HEK293 (cell line): ENCODE measurements around the gene KLHL35.

Experiments
- CTCF ChIA-PET: fragments of 350-600 bp; formaldehyde crosslinking; extraction: SDS; loops from one replicate; lab custom pipeline; 2021; ENCODE audit warnings: antibody characterized with exemption; lab: Yijun Ruan, JAX
- POLR2A ChIA-PET: fragments of 300-600 bp; formaldehyde crosslinking; extraction: SDS; loops from one replicate; lab custom pipeline; 2020; ENCODE audit warnings: antibody characterized with exemption, inconsistent platforms; lab: Yijun Ruan, JAX
- H3K27ac ChIP-seq: fragments of 200-500 bp; sonication (Bioruptor generic); 2 replicates; pipeline ENCODE4 v1.5.1; 2014; ENCODE audit warnings: low read depth, low read length, control low read depth, inconsistent platforms; ENCODE audit errors: extremely low read depth
- H3K36me3 ChIP-seq, 2 experiments: fragments of 200-500 bp in 1 of 2; sonication (Bioruptor generic) in 1 of 2; 1 replicate in 1 of 2; 2 replicates in 1 of 2; pipeline ENCODE4 v1.5.1; 2014 to 2017; ENCODE audit warnings: inconsistent platforms in 2 of 2, low read length in 2 of 2; ENCODE audit not compliant: control insufficient read depth in 2 of 2, insufficient read depth in 1 of 2
- H3K4me1 ChIP-seq: fragments of 200-500 bp; sonication (Bioruptor generic); 2 replicates; pipeline ENCODE4 v1.5.1; 2014; ENCODE audit warnings: mild to moderate bottlenecking, low read length, inconsistent platforms; ENCODE audit not compliant: control insufficient read depth, insufficient read depth
- H3K4me3 ChIP-seq: 2 replicates; pipeline ENCODE4 v1.5.1; 2011; ENCODE audit warnings: low read depth, mild to moderate bottlenecking, control low read depth, low read length, moderate library complexity
- H3K9me3 ChIP-seq: fragments of 200-500 bp; sonication (Bioruptor generic); 2 replicates; pipeline ENCODE4 v1.5.1; 2014; ENCODE audit warnings: low read depth, low read length, inconsistent platforms; ENCODE audit not compliant: control insufficient read depth, insufficient read depth
- GLIS1 ChIP-seq: fragments of 450-650 bp; formaldehyde crosslinking; IDR thresholded peaks from 2 replicates; pipeline ENCODE4 v1.5.1; 2016; ENCODE audit warnings: missing biosample characterization, missing genetic modification characterization
- PRDM2 ChIP-seq: fragments of 450-650 bp; formaldehyde crosslinking; IDR thresholded peaks from 2 replicates; pipeline ENCODE4 v1.5.1; 2016; ENCODE audit warnings: missing biosample characterization, missing genetic modification characterization, borderline replicate concordance
- SCRT2 ChIP-seq: fragments of 450-650 bp; formaldehyde crosslinking; IDR thresholded peaks from 2 replicates; pipeline ENCODE4 v1.5.1; 2016; ENCODE audit warnings: missing biosample characterization, missing genetic modification characterization
- SETDB1 ChIP-seq: IDR thresholded peaks from one replicate; pipeline ENCODE4 v1.6.1; 2017; ENCODE audit warnings: mild to moderate bottlenecking, low read length, moderate library complexity, mixed read lengths; ENCODE audit not compliant: insufficient read length
- SP3 ChIP-seq: fragments of 450-650 bp; formaldehyde crosslinking; IDR thresholded peaks from 2 replicates; pipeline ENCODE4 v1.5.1; 2016; ENCODE audit warnings: missing biosample characterization, missing genetic modification characterization
- WT1 ChIP-seq: fragments of 450-650 bp; formaldehyde crosslinking; IDR thresholded peaks from 2 replicates; pipeline ENCODE4 v1.5.1; 2016; ENCODE audit warnings: missing biosample characterization, missing genetic modification characterization
- ZBTB10 ChIP-seq: fragments of 450-650 bp; formaldehyde crosslinking; IDR thresholded peaks from 2 replicates; pipeline ENCODE4 v1.5.1; 2016; ENCODE audit warnings: missing biosample characterization, missing genetic modification characterization
- ZFP69B ChIP-seq: fragments of 450-650 bp; formaldehyde crosslinking; IDR thresholded peaks from 2 replicates; pipeline ENCODE4 v1.5.1; 2016; ENCODE audit warnings: missing biosample characterization, missing genetic modification characterization
- ZNF10 ChIP-seq: fragments of 450-650 bp; formaldehyde crosslinking; IDR thresholded peaks from 2 replicates; pipeline ENCODE4 v1.5.1; 2017; ENCODE audit warnings: missing biosample characterization, missing genetic modification characterization
- ZNF132 ChIP-seq: fragments of 450-650 bp; formaldehyde crosslinking; IDR thresholded peaks from 2 replicates; pipeline ENCODE4 v1.5.1; 2017; ENCODE audit warnings: missing biosample characterization, missing genetic modification characterization, borderline replicate concordance
- ZNF155 ChIP-seq: fragments of 450-650 bp; formaldehyde crosslinking; IDR thresholded peaks from 2 replicates; pipeline ENCODE4 v1.5.1; 2016; ENCODE audit warnings: missing biosample characterization, missing genetic modification characterization
- ZNF16 ChIP-seq: fragments of 450-650 bp; formaldehyde crosslinking; IDR thresholded peaks from 2 replicates; pipeline ENCODE4 v1.5.1; 2016; ENCODE audit warnings: low read depth, missing biosample characterization, missing genetic modification characterization
- ZNF175 ChIP-seq: fragments of 450-650 bp; formaldehyde crosslinking; IDR thresholded peaks from 2 replicates; pipeline ENCODE4 v1.5.1; 2016; ENCODE audit warnings: missing biosample characterization, missing genetic modification characterization
- ZNF211 ChIP-seq: fragments of 450-650 bp; formaldehyde crosslinking; IDR thresholded peaks from 2 replicates; pipeline ENCODE4 v1.5.1; 2016; ENCODE audit warnings: low read depth, missing biosample characterization, missing genetic modification characterization
- ZNF23 ChIP-seq: fragments of 450-650 bp; formaldehyde crosslinking; IDR thresholded peaks from 2 replicates; pipeline ENCODE4 v1.5.1; 2016; ENCODE audit warnings: missing biosample characterization, missing genetic modification characterization, borderline replicate concordance
- ZNF501 ChIP-seq: fragments of 450-650 bp; formaldehyde crosslinking; IDR thresholded peaks from 2 replicates; pipeline ENCODE4 v1.5.1; 2016; ENCODE audit warnings: missing biosample characterization, missing genetic modification characterization
- ZNF654 ChIP-seq: fragments of 450-650 bp; formaldehyde crosslinking; IDR thresholded peaks from 2 replicates; pipeline ENCODE4 v1.5.1; 2016; ENCODE audit warnings: low read depth, missing biosample characterization, missing genetic modification characterization
- ZNF664 ChIP-seq: fragments of 450-650 bp; formaldehyde crosslinking; IDR thresholded peaks from 2 replicates; pipeline ENCODE4 v1.5.1; 2016; ENCODE audit warnings: missing biosample characterization, missing genetic modification characterization
- ZNF692 ChIP-seq: fragments of 450-650 bp; formaldehyde crosslinking; IDR thresholded peaks from 2 replicates; pipeline ENCODE4 v1.5.1; 2016; ENCODE audit warnings: missing biosample characterization, missing genetic modification characterization
- ZNF776 ChIP-seq: fragments of 450-650 bp; formaldehyde crosslinking; IDR thresholded peaks from 2 replicates; pipeline ENCODE4 v1.5.0; 2017; ENCODE audit warnings: missing biosample characterization, missing genetic modification characterization, borderline replicate concordance
- ZSCAN23 ChIP-seq: fragments of 450-650 bp; formaldehyde crosslinking; IDR thresholded peaks from 2 replicates; pipeline ENCODE4 v1.5.1; 2016; ENCODE audit warnings: missing biosample characterization, missing genetic modification characterization
- TF ChIP-seq, protein P1 (sequence below): fragments of 450-650 bp; formaldehyde crosslinking; IDR thresholded peaks from 2 replicates; pipeline ENCODE4 v1.5.1; 2016; ENCODE audit warnings: missing biosample characterization, missing genetic modification characterization

Gene KLHL35

GRCh38 chr11:75421035-75421602 is 11.9 kb downstream of the KLHL35 start:
- ChIA-PET CTCF (no interaction called here), POLR2A (no interaction called here)
- no peaks in the 10 kb centered on the region for H3K9me3 ChIP-seq
- peaks cover 4 to 28% of the 10 kb centered on the region in 2 experiments; a peak in 2 of 3 replicates for H3K36me3 ChIP-seq
- H3K4me3 ChIP-seq: no peak overlapping the region
- TF ChIP-seq SCRT2 (tag by site-specific recombination): 0 out of 2 replicates have a peak, but pooled peaks have one; percentile 10
- TF ChIP-seq ZBTB10 (tag by site-specific recombination): no peak
- no peak for TF ChIP-seq GLIS1
- TF ChIP-seq ZNF776 (tag by site-specific recombination): no peak
- H3K27ac ChIP-seq: no peak overlapping the region
- no peaks in the 10 kb centered on the region for H3K4me1 ChIP-seq

- ChIA-PET POLR2A (no interaction called here), CTCF (no interaction called here)
- H3K4me1 ChIP-seq: no peaks in the 10 kb centered on the region
- no peaks in the 10 kb centered on the region for H3K9me3 ChIP-seq
- TF ChIP-seq ZNF10 (tag by site-specific recombination) (no peak), WT1 (tag by site-specific recombination) (no peak), ZFP69B (tag by site-specific recombination) (no peak), ZNF501 (tag by site-specific recombination) (no peak), ZNF692 (tag by site-specific recombination) (no peak), ZNF132 (no peak), ZNF664 (no peak), ZNF155 (tag by site-specific recombination) (no peak), ZNF175 (tag by site-specific recombination) (no peak), ZNF654 (tag by site-specific recombination) (no peak), ZNF16 (no peak), ZNF23 (tag by site-specific recombination) (no peak), SP3 (tag by site-specific recombination) (no peak), PRDM2 (no peak), ZNF211 (tag by site-specific recombination) (no peak), ZSCAN23 (tag by site-specific recombination) (no peak), SETDB1 (no peak)
- TF ChIP-seq, protein P1, sequence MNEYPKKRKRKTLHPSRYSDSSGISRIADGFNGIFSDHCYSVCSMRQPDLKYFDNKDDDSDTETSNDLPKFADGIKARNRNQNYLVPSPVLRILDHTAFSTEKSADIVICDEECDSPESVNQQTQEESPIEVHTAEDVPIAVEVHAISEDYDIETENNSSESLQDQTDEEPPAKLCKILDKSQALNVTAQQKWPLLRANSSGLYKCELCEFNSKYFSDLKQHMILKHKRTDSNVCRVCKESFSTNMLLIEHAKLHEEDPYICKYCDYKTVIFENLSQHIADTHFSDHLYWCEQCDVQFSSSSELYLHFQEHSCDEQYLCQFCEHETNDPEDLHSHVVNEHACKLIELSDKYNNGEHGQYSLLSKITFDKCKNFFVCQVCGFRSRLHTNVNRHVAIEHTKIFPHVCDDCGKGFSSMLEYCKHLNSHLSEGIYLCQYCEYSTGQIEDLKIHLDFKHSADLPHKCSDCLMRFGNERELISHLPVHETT (tag by site-specific recombination): no peak
- H3K4me3 ChIP-seq: no peak overlapping the region
- H3K36me3 ChIP-seq: peaks cover 4 to 31% of the 10 kb centered on the region in 2 experiments; a peak in 2 of 3 replicates
- no peak overlapping the region for H3K27ac ChIP-seq
These were observed 12.6 kb downstream of the KLHL35 start for GRCh38 chr11:75420224-75421034.
